H7 (cell line): Measurements from ENCODE around the gene TLCD1. TPM values are rescaled to one million over a fixed set of nuclear protein-coding genes. Genes with fewer than 3 reads are reported as not detected.
"Not testable (repeated sequence)": the region's sequence is repeated elsewhere in the genome, so short reads cannot be mapped to it uniquely, and the experiment has no call there.

ENCODE experiments used
- DNase-seq: peaks from one replicate; pipeline ENCODE4 v3.0.0; 2012
- H3K27me3 ChIP-seq: 2 replicates; pipeline ENCODE4 v1.6.0; 2011; ENCODE audit warnings: mild to moderate bottlenecking, low read length; ENCODE audit not compliant: control insufficient read depth, insufficient read depth
- H3K36me3 ChIP-seq: replicated peaks from 2 replicates; pipeline ENCODE4 v1.5.1; 2011; ENCODE audit warnings: low read length; ENCODE audit not compliant: control insufficient read depth, insufficient read depth
- H3K4me3 ChIP-seq: 2 replicates; pipeline ENCODE4 v1.5.1; 2011; ENCODE audit warnings: low read depth, mild to moderate bottlenecking, control low read depth, low read length, moderate library complexity; ENCODE audit not compliant: insufficient read depth
- total RNA-seq: library from RNA; depleted of rRNA; stranded (reverse); fragments of >200 nt; shearing (Covaris generic); gene quantifications from 2 replicates; pipeline ENCODE4 v1.2.3, GENCODE V29; 2014

Gene TLCD1
- total RNA-seq, 1 experiment from 2014 or later = 21.4 TPM

GRCh38 chr17:28726627-28727491 is 826 bp upstream of the TLCD1 start:
- DNase-seq = peak; percentile 95
- no peaks in the 10 kb centered on the region for H3K27me3 ChIP-seq
- peak overlapping the region; percentile 90 for H3K4me3 ChIP-seq
- H3K36me3 ChIP-seq = peaks cover 25% of the 10 kb centered on the region

GRCh38 chr17:28725660-28726225 is 290 bp downstream of the TLCD1 start:
- H3K36me3 ChIP-seq = peaks cover 34% of the 10 kb centered on the region
- H3K27me3 ChIP-seq = no peaks in the 10 kb centered on the region
- peak overlapping the region; percentile 82 for H3K4me3 ChIP-seq
- DNase-seq = no peak

GRCh38 chr17:28725166-28725659 is 820 bp downstream of the TLCD1 start:
- peak overlapping the region; percentile 82 for H3K4me3 ChIP-seq
- H3K27me3 ChIP-seq = no peaks in the 10 kb centered on the region
- peaks cover 34% of the 10 kb centered on the region for H3K36me3 ChIP-seq
- peak; percentile 54 for DNase-seq

- DNase-seq = no peak
- Histone ChIP-seq H3K36me3 (peaks cover 34% of the 10 kb centered on the region), H3K4me3 (peak overlapping the region; percentile 82), H3K27me3 (no peaks in the 10 kb centered on the region)
Measured at GRCh38 chr17:28724500-28725165, 1.4 kb downstream of the TLCD1 start.

GRCh38 chr17:28723836-28724499 is 2.1 kb downstream of the TLCD1 start:
- H3K36me3 ChIP-seq = peaks cover 34% of the 10 kb centered on the region
- H3K27me3 ChIP-seq, DNase-seq, H3K4me3 ChIP-seq: not testable (repeated sequence)

- H3K36me3 ChIP-seq = peaks cover 34% of the 10 kb centered on the region
- DNase-seq = no peak
- H3K4me3 ChIP-seq = no peak overlapping the region
- H3K27me3 ChIP-seq = no peaks in the 10 kb centered on the region
Measured at GRCh38 chr17:28723159-28723835, 2.7 kb downstream of the TLCD1 start.

GRCh38 chr17:28722417-28723158 is 3.4 kb downstream of the TLCD1 start:
- H3K27me3 ChIP-seq = no peaks in the 10 kb centered on the region
- no peak for DNase-seq
- peaks cover 34% of the 10 kb centered on the region for H3K36me3 ChIP-seq
- no peak overlapping the region for H3K4me3 ChIP-seq

- not testable (repeated sequence) for H3K27me3 ChIP-seq, DNase-seq
- peaks cover 34% of the 10 kb centered on the region for H3K36me3 ChIP-seq
- peak overlapping the region; percentile 94 for H3K4me3 ChIP-seq
Measured at GRCh38 chr17:28720997-28721329, 5.1 kb downstream of the TLCD1 start.

GRCh38 chr17:28720247-28720996 is 5.6 kb downstream of the TLCD1 start:
- H3K4me3 ChIP-seq = peak overlapping the region; percentile 94
- no peak for DNase-seq
- H3K36me3 ChIP-seq = peaks cover 37% of the 10 kb centered on the region
- H3K27me3 ChIP-seq = no peaks in the 10 kb centered on the region

- Histone ChIP-seq H3K27me3 (no peaks in the 10 kb centered on the region), H3K36me3 (peaks cover 43% of the 10 kb centered on the region), H3K4me3 (peak overlapping the region; percentile 42)
- DNase-seq = no peak
Measured at GRCh38 chr17:28719021-28719433, 7.0 kb downstream of the TLCD1 start.

- H3K4me3 ChIP-seq = peak overlapping the region; percentile 87
- peaks cover 39% of the 10 kb centered on the region for H3K36me3 ChIP-seq
- no peaks in the 10 kb centered on the region for H3K27me3 ChIP-seq
- DNase-seq = no peak
Measured at GRCh38 chr17:28718333-28719020, 7.6 kb downstream of the TLCD1 start.

- Histone ChIP-seq H3K27me3 (no peaks in the 10 kb centered on the region), H3K36me3 (peaks cover 32% of the 10 kb centered on the region), H3K4me3 (peak within 1 kb of the TSS; percentile 87)
- DNase-seq = peak; percentile 96
Measured at GRCh38 chr17:28717578-28718332, 8.3 kb downstream of the TLCD1 start, which contains the start of gene RAB34. RAB34 (minus strand) TSS chr17:28717868; CDS start chr17:28717266, 602 bp downstream.
